HUDEP-2 (cell line): ENCODE measurements around the gene RAB40AL.
"Not testable (repeated sequence)": the region's sequence is repeated elsewhere in the genome, so short reads cannot be mapped to it uniquely, and the experiment has no call there.

Experiments used
- DNase-seq, 76 experiments: peaks; one replicate each; lab custom pipeline; 2025; ENCODE audit not compliant: unreplicated experiment in 76 of 76; lab: John Stamatoyannopoulos, UW

The RAB40AL gene

GRCh38 chrX:102936972-102937371 lies at the start of gene RAB40AL:
Gene RAB40AL (plus strand): TSS chrX:102937272. CDS start chrX:102937319, 47 bp downstream.
- DNase-seq, result not testable (repeated sequence)

DNA sequence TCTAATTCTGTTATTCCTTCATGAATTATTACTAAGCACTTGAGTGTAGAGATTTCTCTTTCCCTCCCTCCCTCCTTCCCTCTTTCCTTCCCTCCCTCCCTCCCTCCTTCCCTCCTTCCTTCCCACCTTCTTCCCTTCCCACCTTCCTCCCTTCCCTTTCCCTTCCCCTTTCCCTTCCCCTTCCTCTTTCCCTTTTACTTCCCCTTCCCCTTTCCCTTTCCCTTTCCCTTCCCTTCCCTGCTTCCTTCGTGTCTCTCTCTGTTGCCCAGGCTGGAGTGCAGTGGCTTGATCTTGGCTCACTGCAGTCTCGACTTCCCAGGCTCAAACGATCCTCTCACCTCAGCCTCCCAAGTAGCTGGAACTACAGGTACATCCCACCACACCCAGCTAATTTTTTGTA lies 49.4 kb upstream of the RAB40AL start:
- no peak for DNase-seq

DNA sequence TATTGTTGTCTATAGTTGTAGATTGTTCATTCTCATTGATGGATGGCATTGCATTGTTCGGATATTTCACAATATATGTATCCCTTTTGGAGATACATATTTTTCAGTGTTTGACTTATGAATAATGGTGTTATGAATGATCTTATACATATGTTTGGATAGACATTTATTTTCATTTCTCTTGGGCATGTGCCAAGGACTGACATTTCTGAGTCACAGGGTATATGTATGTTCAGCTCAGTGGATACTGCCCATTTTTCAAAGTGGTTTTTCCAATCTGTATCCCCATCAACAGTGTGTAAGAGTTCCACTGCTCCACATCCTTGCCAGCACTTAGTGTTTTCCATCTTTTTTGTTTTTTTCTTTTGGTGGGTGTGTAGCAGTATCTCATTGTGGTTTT lies 45.0 kb upstream of the RAB40AL start:
- DNase-seq, result no peak

DNA sequence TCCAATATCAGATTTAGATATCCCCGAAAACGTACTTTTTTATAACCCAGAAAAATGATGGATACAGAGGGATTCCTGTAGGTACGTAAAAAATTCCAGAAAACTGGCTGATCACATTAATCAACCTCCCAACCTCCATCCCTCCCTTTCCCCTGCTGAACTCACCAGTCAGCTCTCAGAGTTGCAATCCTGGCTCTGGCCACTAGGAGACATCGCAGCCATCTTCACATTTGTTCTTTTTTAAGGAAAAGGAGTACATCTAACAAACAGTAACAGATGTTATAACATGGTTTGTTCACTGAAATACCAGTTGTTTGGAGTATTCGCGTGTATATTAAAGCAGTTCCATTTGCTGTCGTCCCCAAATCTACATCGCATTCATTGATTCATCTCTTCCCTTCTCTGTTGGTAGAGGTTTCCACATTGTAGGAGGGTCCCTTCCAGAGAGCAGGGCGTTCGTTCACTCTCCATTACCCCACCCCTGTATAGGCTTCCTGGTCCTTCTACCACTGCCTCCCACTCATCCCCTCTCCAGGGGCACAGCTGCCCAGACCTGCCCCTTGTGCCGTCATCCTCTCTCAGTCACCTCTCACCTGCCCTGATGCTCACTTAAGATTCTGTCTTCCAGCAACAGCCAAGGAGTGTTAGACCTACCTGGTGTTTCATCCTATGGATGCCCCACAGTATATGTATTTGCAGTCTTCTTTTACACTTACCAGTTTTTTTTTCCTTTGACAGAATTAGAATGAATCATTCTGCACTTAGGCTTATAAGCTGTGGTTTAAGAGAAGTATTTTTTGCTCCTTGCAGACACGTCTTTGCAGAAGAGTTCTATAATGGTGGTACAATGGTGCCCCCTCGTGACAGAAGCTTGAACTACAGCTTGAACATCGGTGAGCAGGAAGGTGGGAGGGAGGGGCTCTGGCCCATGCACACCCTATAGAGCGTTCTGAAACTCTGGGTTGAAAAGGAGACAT lies 36.8 kb upstream of the RAB40AL start:
- DNase-seq, result peak in 63 of 76 experiments; percentile 0 to 64 (median 13)

- no peak for DNase-seq
These were observed 34.7 kb upstream of the RAB40AL start for GRCh38 chrX:102902355-102902754.

- no peak for DNase-seq
These were observed 5.9 kb upstream of the RAB40AL start for GRCh38 chrX:102930990-102931756.

- peak in 22 of 76 experiments; percentile 0 to 18 (median 1) for DNase-seq
These were observed 2.4 kb upstream of the RAB40AL start for GRCh38 chrX:102934624-102935023.

- DNase-seq, result peak in 52 of 76 experiments; percentile 0 to 51 (median 5)
These were observed 14.1 kb downstream of the RAB40AL start for GRCh38 chrX:102950908-102951866.

GRCh38 chrX:102957751-102958150 lies 20.7 kb downstream of the RAB40AL start:
- no peak for DNase-seq

- DNase-seq, result peak in 3 of 76 experiments; percentile 4 to 11 (median 7)
These were observed 21.7 kb downstream of the RAB40AL start for GRCh38 chrX:102958794-102959193.

- no peak for DNase-seq
These were observed 22.4 kb downstream of the RAB40AL start for GRCh38 chrX:102959471-102959870.

GRCh38 chrX:102963955-102964354 lies 26.9 kb downstream of the RAB40AL start:
- no peak for DNase-seq

DNA sequence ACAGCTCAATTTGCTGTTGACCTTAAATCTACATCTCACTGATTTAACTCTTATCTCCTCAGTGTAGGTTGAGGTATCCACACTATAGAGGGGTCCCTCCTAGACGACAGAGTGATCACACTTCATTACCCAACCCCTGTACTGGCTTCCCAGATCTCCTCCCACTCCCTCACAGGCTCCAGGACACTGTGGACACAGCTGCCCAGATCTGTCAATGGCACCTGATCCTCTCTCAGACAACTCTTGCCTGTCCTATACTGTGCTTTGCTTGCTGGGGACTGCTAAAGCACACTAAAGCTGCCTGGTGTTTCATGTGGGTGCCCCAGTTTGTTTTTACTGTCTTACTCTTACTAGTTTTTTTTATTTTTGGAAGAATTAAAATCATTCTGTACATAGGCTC lies 27.9 kb downstream of the RAB40AL start:
- no peak for DNase-seq

GRCh38 chrX:102966701-102967100 lies 29.6 kb downstream of the RAB40AL start:
- no peak for DNase-seq

- DNase-seq, result no peak
These were observed 31.1 kb downstream of the RAB40AL start for GRCh38 chrX:102968216-102968615.

DNA sequence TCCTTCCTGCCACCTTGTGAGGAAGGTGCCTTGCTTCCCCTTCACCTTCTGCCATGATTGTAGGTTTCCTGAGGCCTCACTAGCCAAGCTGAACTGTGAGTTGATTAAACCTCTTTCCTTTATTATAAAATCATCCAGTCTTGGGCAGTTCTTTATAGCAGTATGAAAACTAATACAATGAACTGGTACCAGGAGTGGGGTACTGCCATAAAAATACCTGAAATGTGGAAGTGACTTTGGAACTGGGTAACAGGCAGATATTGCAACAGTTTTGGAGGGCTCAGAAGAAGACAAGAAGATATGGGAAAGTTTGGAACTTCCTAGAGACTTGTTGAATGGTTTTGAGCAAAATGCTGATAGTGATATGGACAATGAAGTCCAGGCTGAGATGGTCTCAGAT lies 34.5 kb downstream of the RAB40AL start:
- not testable (repeated sequence) for DNase-seq

DNA sequence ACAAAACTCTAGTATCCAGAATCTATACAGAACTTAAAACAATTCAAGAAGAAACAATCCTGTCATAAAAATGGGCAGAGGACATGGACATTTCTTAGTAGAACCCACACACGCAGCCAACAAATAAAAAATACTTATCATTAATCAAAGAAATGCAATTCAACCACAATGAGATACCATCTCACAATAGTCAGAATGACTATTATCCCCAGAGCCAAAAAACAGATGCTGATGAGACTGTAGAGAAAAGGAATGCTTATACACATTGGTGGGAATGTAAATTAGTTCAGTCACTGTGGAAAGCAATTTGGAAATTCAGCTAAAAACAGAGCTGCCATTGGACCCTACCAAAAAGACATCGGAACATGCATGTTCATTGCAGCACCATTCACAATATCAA lies 37.9 kb downstream of the RAB40AL start:
- no peak for DNase-seq

DNA sequence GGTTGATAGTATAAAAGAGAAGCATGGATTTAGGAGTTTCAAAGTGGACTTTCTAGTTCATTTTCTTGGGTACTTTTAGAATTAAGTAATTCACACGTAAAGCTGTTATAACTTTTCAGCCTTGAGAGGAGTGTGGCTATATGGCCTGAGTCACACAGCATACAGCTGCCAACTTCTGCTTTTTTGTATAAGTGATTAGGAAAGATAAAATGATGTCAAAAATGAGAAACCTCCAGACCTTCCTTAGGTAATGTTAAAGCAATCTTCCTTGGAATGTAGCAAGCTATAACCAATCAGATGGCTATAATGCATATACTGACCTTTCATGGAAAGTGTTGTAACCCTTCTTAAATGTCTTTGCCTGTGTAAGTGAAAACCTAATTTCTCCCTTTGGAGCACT lies 39.2 kb downstream of the RAB40AL start:
- peak in 1 of 76 experiments; percentile 0 for DNase-seq

DNA sequence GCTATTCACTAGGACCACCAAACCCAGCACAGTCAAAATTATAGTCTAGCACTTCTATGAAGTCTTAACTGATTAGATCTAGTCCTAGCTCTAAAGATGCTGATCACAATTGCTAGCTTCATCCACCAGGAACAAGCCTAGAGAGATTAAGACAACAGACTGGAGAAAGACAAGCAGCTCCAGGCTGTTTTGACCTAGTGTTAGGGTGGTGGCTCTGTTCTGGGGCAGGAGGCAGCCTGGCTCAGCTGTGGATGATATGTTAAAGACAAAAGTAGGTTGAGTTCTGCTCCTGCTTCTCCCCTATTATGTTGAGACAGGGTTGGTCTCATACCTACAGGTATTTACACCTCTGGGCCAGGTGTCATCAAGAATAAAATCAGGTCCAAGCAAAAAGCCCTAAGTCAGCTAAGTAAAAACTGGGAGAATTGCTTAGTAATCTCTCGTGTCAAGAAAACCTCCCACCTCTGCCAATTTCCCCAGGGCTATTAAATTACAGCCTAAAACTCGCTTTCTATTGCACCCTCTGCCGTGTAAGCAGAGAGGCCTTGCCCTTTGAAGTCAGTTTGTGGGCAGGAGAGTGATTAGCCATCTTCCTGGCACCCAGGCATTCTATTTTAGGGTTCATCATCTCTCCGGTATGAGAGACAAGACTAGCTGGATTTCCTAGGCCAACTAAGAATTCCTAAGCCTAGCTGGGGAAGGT lies 39.9 kb downstream of the RAB40AL start:
- no peak for DNase-seq

- DNase-seq, result no peak
These were observed 41.5 kb downstream of the RAB40AL start for GRCh38 chrX:102978594-102978993.
